ENCODE measurements around the gene EPHA6. TPM values are rescaled to one million over a fixed set of nuclear protein-coding genes. Genes with fewer than 3 reads are reported as not detected.

Gene EPHA6
- total and polyA plus RNA-seq, 9 of the 15 experiments (the other 6 are each of a cell fraction or from before 2014, with no cell fraction given) = not detected

- H3K4me3 ChIP-seq = no peak overlapping the region
- no peaks in the 10 kb centered on the region for H3K36me3 ChIP-seq (ENCODE audit: control insufficient read depth, insufficient read depth, low read length)
- WGBS (ENCODE audit: insufficient coverage, low coverage, missing lambda C conversion rate) = 8% methylated on average over 1 of the region's 1 CpG
- no TSS peak for BruUV-seq (replicated peaks)
- H3K27me3 ChIP-seq (ENCODE audit: control insufficient read depth in 2 of 2, insufficient read depth in 2 of 2, low read length in 2 of 2) = no peaks in the 10 kb centered on the region
- FAIRE-seq (no peak), DNase-seq (ENCODE audit: extremely low read depth in 1 of 4, low spot score in 3 of 4) (no peak), ATAC-seq (no peak)
- no peak overlapping the region for H2AFZ ChIP-seq (ENCODE audit: low read depth, low read length)
- H3K9me3 ChIP-seq (replicated peaks; ENCODE audit: control insufficient read depth, insufficient read depth, low read depth, low read length) = no peaks in the 10 kb centered on the region
- ChIA-PET POLR2A (no interaction called here), CTCF (ENCODE audit: low intra/inter-chr PET ratio) (no interaction called here)
- intact Hi-C loops (cut with micrococcal nuclease) (no loop called here), in situ Hi-C loops (cut with MboI) (no loop called here)
- no peaks in the 10 kb centered on the region for H3K4me1 ChIP-seq (replicated peaks in 1 of 2; ENCODE audit: control insufficient read depth in 2 of 2, insufficient read depth in 2 of 2, low read length in 2 of 2)
- no peak overlapping the region for H3K9ac ChIP-seq (ENCODE audit: insufficient read depth in 1 of 2, low read depth in 2 of 2, low read length in 2 of 2)
- no peaks in the 10 kb centered on the region for H3K9me1 ChIP-seq (ENCODE audit: control insufficient read depth, insufficient read depth, low read length)
- no peaks in the 10 kb centered on the region for H3K79me2 ChIP-seq (ENCODE audit: control insufficient read depth, insufficient read depth, low read length)
- H3K27ac ChIP-seq (ENCODE audit: extremely low read depth, low read depth, low read length) = no peak overlapping the region
- no peak overlapping the region for H3K4me2 ChIP-seq (ENCODE audit: insufficient read depth, low read length)
- no peaks in the 10 kb centered on the region for H4K20me1 ChIP-seq (replicated peaks; ENCODE audit: control insufficient read depth, insufficient read depth, low read length)
- TF ChIP-seq THRAP3 (IDR thresholded peaks at IDR 0.05; ENCODE audit: borderline replicate concordance) (no peak), ZNF121 (CRISPR knock-in tag; conservative IDR thresholded peaks at IDR 0.05) (no peak), SAP30 (IDR thresholded peaks at IDR 0.05; ENCODE audit: borderline replicate concordance, insufficient read depth, low read depth, low read length, poor library complexity, severe bottlenecking) (no peak), SOX6 (IDR thresholded peaks at IDR 0.05) (no peak), ZNF76 (CRISPR knock-in tag; IDR thresholded peaks at IDR 0.05; ENCODE audit: borderline replicate concordance) (no peak), HMBOX1 (IDR thresholded peaks at IDR 0.05) (no peak), MEF2A (IDR thresholded peaks at IDR 0.05; ENCODE audit: control insufficient read depth, low read depth, low read length) (no peak), POU5F1 (IDR thresholded peaks at IDR 0.05; ENCODE audit: borderline replicate concordance, low read depth, low read length, partially characterized antibody) (no peak), RBFOX2 (IDR thresholded peaks at IDR 0.05; ENCODE audit: low read depth, low read length) (no peak), COPS2 (conservative IDR thresholded peaks at IDR 0.05) (no peak), NFIX (CRISPR knock-in tag; IDR thresholded peaks at IDR 0.05; ENCODE audit: low read depth) (no peak), MGA (IDR thresholded peaks at IDR 0.05) (no peak)
Observed at GRCh38 chr3:97131476-97131875, 317.1 kb downstream of the EPHA6 start.

Data from K562 (cell line).